ENCODE data around the gene SPANXN2. TPM values are rescaled to one million over a fixed set of nuclear protein-coding genes. Genes with fewer than 3 reads are reported as not detected.

SPANXN2 gene
- total and polyA plus RNA-seq, 2 of the 8 experiments (the other 6 are each of a cell fraction or from before 2014, with no cell fraction given) = not detected

- TF ChIP-seq SP4 (IDR thresholded peaks at IDR 0.05; ENCODE audit: low read length) (no peak), CHD1 (IDR thresholded peaks at IDR 0.05; ENCODE audit: low read depth, low read length) (no peak), POU5F1 (IDR thresholded peaks at IDR 0.05; ENCODE audit: low read depth, low read length) (no peak), EZH2 (IDR thresholded peaks at IDR 0.05; ENCODE audit: low read depth, low read length, severe bottlenecking) (no peak), KDM5A (IDR thresholded peaks at IDR 0.05; ENCODE audit: low read length) (no peak), SIN3A (conservative IDR thresholded peaks at IDR 0.05 in 1 of 2, IDR thresholded peaks at IDR 0.05 in 1 of 2; ENCODE audit: low read depth in 1 of 2, low read length in 2 of 2) (no peak), BCL11A (IDR thresholded peaks at IDR 0.05; ENCODE audit: low read depth in 2 of 2, low read length in 2 of 2) (no peak), MAX (IDR thresholded peaks at IDR 0.05) (no peak), SRF (IDR thresholded peaks at IDR 0.05; ENCODE audit: low read depth, low read length) (no peak), POLR2A (IDR thresholded peaks at IDR 0.05; ENCODE audit: control extremely low read depth in 1 of 2, low read depth in 2 of 2, low read length in 2 of 2) (no peak), BACH1 (IDR thresholded peaks at IDR 0.05; ENCODE audit: low read length) (no peak), NANOG (IDR thresholded peaks at IDR 0.05; ENCODE audit: insufficient read depth, low read depth, low read length, poor library complexity, severe bottlenecking) (no peak), KDM4A (IDR thresholded peaks at IDR 0.05; ENCODE audit: low read depth, low read length, severe bottlenecking) (no peak)
- Histone ChIP-seq H3K23me2 (ENCODE audit: low read depth, low read length) (no peaks in the 10 kb centered on the region), H3K27ac (ENCODE audit: low read depth, low read length) (no peak overlapping the region), H4K5ac (ENCODE audit: insufficient read length, low read depth, low read length) (no peak overlapping the region), H3K79me2 (ENCODE audit: control insufficient read depth in 1 of 2, insufficient read depth in 2 of 2, low read length in 2 of 2) (no peaks in the 10 kb centered on the region), H4K20me1 (replicated peaks in 1 of 2; ENCODE audit: control insufficient read depth in 1 of 2, insufficient read depth in 2 of 2, low read length in 2 of 2) (no peaks in the 10 kb centered on the region), H3K27me3 (replicated peaks in 1 of 4; ENCODE audit: control insufficient read depth in 3 of 4, extremely low read depth in 1 of 4, insufficient read depth in 3 of 4, low read length in 3 of 4) (no peaks in the 10 kb centered on the region), H2AK5ac (ENCODE audit: low read depth, low read length) (no peak overlapping the region), H3K79me1 (ENCODE audit: low read depth, low read length) (no peaks in the 10 kb centered on the region), H3K9ac (replicated peaks in 1 of 4; ENCODE audit: extremely low read depth in 1 of 4, low read depth in 3 of 4, low read length in 3 of 4) (no peak overlapping the region), H3K36me3 (ENCODE audit: control insufficient read depth in 2 of 4, insufficient read depth in 4 of 4, low read length in 3 of 4) (no peaks in the 10 kb centered on the region), H3K14ac (ENCODE audit: insufficient read length) (no peak overlapping the region), H2BK15ac (ENCODE audit: low read length) (no peak overlapping the region), H3K9me3 (ENCODE audit: insufficient read depth in 2 of 2, low read depth in 1 of 2, low read length in 1 of 2) (peaks cover 0 to 9% of the 10 kb centered on the region in 2 experiments; a peak in 2 of 4 replicates), H2AFZ (ENCODE audit: low read length) (no peak overlapping the region), H3K18ac (ENCODE audit: extremely low read depth, low read length) (no peak overlapping the region), H2BK120ac (replicated peaks; ENCODE audit: low read depth, low read length) (no peak overlapping the region), H2BK12ac (ENCODE audit: low read depth, low read length) (no peak overlapping the region), H4K91ac (replicated peaks; ENCODE audit: insufficient read length, low read length) (no peak overlapping the region), H3K4me3 (ENCODE audit: extremely low read depth in 1 of 4, insufficient read depth in 2 of 4, low read depth in 3 of 4, low read length in 4 of 4) (no peak overlapping the region), H4K8ac (ENCODE audit: extremely low read depth, insufficient read depth, low read length) (no peak overlapping the region), H3K56ac (replicated peaks; ENCODE audit: insufficient read length, low read depth, low read length) (no peak overlapping the region), H3K4me2 (ENCODE audit: insufficient read depth in 1 of 2, low read depth in 2 of 2, low read length in 2 of 2) (no peak overlapping the region), H2BK5ac (ENCODE audit: low read depth, low read length) (no peak overlapping the region), H2BK20ac (ENCODE audit: low read length) (no peak overlapping the region), H3K4me1 (replicated peaks in 1 of 4; ENCODE audit: control insufficient read depth in 3 of 4, insufficient read depth in 4 of 4, low read length in 3 of 4) (no peaks in the 10 kb centered on the region), H3K23ac (ENCODE audit: insufficient read length) (no peak overlapping the region), H3K4ac (replicated peaks; ENCODE audit: insufficient read length, low read depth, low read length) (no peak overlapping the region)
- WGBS, 2 experiments (ENCODE audit: extremely low coverage in 1 of 2, insufficient coverage in 1 of 2, insufficient read length in 1 of 2, insufficient replicate concordance in 2 of 2, low coverage in 1 of 2, low lambda C conversion rate in 2 of 2, missing lambda C conversion rate in 1 of 2) = 96% methylated on average over 7 of the region's 17 CpGs; no CpG with 5 or more reads in 1 of the 2 experiments
- no peak for DNase-seq (ENCODE audit: low read depth in 1 of 2, low spot score in 2 of 2)
- POLR2A ChIA-PET (ENCODE audit: partially characterized antibody) = no interaction called here
- no peak for FAIRE-seq
- CTCF ChIA-PET (ENCODE audit: partially characterized antibody) = no interaction called here
These were observed 5.7 kb upstream of the SPANXN2 start for GRCh38 chrX:143726296-143726695.

Measured in H1 (cell line).